HG02588 (cell line): Measurements from ENCODE around the gene TMTC4.
"Not testable (repeated sequence)": the region's sequence is repeated elsewhere in the genome, so short reads cannot be mapped to it uniquely, and the experiment has no call there.

Source experiments
- ATAC-seq: cut with Tn5 transposase; IDR thresholded peaks from one replicate; pipeline ENCODE4 v1.9.1; 2021; ENCODE audit warnings: mild to moderate bottlenecking, moderate library complexity; ENCODE audit not compliant: unreplicated experiment

Gene TMTC4

DNA sequence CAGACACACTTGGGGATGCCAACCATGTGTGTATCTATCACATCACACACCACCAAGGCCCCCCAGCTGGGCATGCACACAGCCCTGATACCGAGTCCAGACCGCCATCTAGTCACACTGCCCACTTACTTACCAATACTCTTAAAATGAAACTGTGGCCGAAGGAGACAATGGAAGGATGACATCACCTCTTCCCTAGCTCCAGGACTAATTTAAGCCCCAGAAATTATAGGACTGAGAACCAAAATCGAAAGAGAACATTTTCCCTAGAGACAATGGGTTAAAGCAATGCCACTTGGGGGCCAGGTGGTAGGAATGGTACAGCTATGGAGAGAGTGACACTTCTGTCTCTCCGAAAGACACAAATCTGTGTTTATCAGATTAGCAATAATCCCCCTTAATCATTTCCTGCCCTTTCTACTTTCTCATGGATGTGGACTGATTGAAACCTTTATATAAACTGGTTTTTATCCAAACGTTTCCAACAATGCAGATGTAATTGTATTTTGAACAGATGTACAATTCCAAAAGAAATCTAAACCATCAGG lies 85.3 kb downstream of the TMTC4 start:
- ATAC-seq, result no peak

DNA sequence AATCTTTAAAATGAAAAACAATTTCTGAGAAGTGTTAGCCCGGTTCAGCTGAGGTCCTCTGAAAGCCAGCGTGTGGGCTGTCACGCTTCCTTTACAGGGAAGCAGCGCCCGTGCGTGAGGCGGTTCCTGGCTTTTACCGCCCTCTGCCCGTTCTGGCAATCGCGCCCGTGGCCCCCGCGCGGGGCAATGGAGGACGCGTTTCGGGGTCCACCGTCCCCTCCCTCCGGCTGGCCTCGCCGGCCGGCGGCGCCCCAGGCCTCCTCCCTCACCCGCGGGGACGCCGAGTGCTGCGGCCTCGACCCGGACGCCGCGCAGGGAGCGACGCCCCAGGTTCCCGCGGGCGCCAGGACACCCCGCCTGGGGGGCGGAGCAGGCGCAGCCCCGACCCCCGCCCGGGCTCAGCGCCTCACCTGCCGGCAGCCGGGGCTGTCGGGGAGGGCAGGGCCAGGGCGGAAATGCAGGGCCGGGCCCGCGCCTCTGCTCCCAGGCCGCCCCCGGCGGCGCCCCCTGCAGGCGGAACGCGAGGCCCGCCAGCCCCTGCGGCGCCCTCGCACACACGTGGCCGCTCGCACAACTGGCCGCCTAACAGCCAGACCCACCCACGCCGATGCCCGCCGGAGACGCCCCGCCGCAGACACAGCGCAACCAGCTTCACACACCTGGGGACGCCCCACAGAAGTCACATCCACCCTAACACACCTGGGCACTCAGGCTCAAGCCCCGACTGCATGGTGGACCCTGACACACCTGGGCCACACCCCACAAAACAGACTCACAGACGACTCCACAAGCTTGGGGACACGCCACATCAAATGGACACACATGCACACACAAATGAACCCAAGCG lies 86.0 kb downstream of the TMTC4 start, which contains the start of gene GGACT:
TSS of gene GGACT (minus strand) at position 459 of the 847 bp plus-strand sequence. CDS start 56,198 bp downstream, outside the sequence.
- peak; percentile 97 for ATAC-seq

DNA sequence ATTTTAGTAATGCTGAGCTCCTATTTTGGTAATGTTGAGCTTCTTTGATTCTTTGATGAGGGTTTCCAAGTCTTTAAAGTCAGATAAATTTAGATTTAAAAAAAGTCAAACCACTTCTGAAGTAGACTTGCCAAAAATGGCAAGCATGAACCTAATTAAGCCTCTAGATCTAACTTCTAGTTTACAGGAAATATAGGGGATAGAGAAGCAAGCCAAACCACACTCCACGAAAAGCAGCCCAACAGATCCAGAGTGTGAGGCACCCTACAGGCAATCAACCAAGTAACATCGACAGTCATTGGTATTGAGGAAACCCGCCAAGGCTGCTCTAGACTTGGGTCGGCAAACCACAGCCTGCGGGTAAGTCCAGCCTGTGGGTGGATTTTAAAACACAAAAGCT lies 89.7 kb downstream of the TMTC4 start:
- no peak for ATAC-seq

DNA sequence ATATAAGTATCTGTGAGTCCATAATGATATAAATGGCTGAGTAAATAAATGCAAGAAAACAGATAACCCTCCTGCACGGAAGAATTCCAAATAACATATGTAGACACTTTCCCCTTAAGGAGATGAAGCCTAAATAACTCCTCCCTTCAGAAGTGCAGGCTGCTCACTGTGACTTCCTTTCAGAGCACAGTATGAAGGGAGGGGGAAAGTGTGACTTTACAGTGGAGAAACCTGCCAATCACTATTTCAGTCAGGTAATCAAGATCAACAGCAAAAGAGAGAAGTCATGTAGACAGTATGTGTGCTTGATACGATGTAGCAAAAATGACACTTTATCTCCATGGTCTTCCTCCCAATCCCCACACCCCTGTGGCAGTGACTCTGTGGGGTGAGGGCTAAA lies 93.1 kb downstream of the TMTC4 start:
- ATAC-seq, result no peak

DNA sequence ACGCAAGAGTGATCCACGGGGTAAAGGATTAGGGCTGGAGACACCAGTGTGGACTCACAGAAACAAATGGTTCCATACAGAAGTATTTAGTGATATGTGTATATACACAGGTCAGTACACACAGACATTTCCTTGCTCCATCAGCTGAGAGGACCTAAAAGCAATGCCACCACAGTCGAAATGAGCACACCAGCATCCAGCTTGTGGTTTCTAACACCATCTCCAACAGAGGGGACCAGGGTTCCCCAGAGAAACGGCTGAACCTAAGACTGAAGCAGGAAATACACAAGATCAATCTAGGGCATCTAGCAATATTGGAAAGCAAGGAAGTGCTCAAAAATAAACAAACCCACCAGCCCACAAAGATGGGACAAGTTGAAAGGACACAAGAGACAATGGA lies 93.6 kb downstream of the TMTC4 start:
- no peak for ATAC-seq

DNA sequence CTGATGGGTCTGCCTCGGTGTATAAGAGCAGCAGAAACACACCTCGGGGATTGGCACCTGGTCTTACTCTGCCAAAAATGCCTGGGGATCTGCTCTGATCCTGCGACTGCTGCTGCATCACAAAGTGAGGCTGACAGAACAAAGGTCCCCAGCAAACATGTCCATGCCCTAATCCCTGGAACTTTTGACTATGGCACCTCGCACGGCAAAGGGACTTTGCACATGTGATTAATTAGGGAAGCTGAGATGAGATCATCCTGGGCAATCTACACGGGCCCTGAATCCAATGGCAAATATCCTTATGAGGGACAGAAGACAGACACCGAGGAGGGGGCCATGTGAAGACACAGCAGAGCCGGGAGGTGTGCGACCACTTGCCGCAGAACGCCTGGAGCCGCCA lies 94.5 kb downstream of the TMTC4 start:
- ATAC-seq, result no peak

DNA sequence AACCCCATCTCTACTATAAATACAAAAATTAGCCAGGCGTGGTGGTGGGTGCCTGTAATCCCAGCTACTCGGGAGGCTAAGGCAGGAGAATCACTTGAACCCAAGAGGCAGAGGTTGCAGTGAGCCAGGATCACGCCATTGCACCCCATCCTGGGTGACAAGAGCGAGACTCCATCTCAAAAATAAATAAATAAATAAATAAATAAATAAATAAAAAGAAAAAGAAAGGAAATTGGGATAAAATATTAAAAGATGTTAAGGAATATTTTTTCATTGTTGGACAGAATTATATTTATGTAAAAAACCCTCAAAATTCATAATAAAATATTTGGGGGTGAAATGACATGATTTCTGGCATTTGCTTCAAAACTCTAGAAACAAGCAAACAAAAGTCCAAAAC lies 97.4 kb downstream of the TMTC4 start:
- not testable (repeated sequence) for ATAC-seq

DNA sequence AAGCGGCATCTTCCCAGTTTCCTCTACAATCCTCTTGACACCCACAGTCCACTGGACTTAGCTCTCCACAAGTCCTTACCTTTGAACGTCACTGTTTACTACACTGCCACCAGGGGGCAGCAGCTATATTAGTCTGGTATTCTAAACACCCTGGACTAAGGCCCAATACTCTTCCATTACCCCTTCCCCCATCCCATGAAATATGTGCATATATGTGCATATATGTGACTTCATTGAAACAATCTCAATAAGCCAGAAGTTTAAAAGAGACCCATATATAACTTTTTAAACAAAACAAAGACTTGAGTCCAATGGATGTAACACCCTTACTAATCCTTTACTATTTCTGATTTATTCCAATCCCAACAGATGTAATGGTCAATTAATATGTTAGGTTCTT lies 101.5 kb downstream of the TMTC4 start:
- ATAC-seq, result peak; percentile 89

DNA sequence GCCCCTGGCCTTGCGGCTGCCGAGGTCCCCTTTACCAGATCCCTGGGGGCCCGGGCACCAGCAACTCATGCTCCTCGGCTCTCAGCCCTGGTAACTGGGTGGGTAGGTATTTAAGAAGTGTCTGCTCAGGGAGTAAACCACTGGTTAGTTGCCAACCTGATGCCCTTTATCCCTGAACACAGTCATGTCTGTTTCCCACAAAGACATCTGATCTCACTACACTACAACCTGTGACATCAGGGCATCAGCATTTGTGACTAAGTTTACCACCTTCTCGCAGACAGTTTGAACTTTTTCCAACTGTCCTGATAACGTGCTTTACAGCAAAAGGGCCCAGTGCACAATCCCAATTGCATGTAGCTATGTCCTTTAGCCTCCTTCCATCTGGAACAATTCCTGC lies 108.1 kb downstream of the TMTC4 start:
- ATAC-seq, result no peak

DNA sequence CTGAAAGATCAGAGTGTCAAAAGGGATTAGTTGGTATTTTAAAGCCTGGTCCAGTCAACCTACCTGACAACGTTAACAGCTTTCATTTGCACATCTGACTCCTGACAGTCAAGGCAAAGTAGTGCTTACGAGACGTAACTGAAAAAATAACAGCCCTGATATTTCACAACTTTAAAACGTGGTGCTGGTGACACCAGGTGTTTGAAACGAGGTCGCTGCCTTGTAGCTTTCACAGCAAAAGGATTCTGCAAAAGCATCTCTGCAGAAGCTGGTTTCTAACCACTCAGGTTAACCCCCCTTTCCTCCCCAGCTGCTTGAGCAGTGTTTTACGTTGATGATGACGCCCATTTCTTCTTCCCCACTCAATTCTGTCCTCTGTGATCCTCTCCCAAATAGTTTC lies 109.3 kb downstream of the TMTC4 start:
- no peak for ATAC-seq

DNA sequence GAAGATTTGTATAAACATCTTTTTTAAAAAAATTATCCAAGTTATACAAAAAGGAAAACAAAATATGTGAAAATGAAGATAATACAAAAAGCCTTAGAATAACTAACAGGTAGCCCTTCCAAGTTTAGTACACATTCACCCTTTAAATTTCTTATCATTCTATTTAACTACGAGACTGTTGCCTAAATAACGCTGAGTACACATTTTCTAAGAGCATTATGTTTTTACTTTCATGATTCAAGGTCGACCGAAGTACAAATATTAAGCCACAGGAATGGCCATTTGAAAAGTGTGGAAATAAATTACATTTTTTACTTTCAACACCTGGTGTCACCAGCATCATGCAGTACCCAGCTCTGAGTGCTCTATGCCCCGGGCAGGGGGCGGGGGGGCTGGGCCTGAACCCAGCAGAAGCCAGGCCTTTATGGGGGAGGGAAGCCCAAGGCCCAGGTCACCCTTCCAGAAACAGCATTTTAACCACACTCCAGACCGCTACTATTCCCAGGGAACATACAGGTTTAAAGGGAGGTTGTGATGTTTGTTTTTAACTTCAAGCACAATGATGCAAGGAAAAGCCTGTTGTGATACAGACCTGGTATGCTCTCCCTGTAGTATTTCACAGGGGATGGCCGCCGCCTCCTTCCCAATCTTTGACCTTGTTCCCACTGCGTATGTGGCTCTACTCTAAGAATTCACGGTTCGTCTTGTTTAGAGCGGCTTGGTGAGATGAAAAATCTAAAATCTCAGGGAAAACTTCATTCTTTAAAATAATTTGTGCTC lies 110.0 kb downstream of the TMTC4 start:
- no peak for ATAC-seq

DNA sequence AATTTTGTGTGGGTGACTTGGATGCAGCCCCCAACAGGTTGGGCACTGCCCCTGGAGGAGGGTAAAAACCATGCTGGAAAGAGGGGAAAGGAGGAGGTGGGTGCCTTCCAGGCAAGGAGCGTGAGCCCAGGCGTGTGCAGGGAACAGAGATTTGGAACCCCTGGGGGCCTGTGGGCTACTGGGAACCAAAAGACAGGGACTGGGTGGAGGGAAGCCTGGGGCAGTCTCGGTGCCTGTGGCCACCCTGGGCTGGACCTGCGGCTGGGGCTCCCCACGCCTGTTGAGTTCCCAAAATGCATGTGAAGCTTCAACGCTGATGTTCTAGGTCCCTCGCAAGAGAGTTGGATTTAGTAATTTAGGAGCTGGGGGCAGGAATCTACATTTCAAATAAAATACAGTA lies 110.8 kb downstream of the TMTC4 start:
- ATAC-seq, result no peak

DNA sequence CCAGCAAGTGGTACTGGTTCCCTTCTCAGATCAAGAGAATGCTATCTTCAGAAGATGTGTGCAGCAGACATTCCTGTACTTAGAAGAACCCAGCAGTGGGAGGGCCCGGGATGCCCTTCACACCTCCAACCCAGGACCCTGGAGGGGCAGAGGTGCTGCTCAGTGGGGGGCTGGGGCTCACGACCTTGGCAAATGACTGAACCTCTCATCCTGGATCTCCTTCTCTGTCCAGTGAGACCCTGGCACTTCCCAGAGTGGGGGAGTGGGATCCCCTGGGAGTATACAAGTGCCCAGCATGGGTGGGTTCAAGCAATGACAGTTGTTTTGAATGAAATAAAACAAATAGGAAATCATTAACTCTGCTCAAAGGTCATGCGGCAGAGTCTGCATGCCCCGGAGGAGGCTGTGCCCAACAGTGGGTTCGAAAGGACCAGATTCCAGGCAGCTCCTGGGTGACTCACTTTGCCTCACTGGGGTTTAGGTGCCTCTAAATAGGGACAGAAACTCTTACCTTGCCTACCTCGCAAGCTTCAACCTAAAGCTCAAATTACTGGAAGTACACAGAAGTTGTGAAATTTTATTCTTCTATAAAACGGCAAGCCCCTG lies 112.9 kb downstream of the TMTC4 start:
- ATAC-seq, result no peak

DNA sequence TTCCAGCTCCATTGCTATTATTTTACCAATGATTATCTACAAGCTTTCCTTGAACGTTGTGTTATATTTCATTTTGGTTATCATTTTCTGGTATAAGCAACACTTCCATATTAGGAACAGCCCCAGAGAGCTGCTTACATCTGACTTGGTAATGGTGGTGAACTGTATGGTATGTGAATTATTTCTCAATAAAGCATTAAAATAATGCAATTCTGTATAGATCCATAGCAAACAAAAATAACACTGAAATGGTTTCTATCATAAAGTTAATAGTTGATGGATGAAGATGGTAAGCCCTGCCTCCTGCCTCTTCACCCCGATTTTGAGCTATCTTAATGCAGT lies 113.5 kb downstream of the TMTC4 start:
- no peak for ATAC-seq

DNA sequence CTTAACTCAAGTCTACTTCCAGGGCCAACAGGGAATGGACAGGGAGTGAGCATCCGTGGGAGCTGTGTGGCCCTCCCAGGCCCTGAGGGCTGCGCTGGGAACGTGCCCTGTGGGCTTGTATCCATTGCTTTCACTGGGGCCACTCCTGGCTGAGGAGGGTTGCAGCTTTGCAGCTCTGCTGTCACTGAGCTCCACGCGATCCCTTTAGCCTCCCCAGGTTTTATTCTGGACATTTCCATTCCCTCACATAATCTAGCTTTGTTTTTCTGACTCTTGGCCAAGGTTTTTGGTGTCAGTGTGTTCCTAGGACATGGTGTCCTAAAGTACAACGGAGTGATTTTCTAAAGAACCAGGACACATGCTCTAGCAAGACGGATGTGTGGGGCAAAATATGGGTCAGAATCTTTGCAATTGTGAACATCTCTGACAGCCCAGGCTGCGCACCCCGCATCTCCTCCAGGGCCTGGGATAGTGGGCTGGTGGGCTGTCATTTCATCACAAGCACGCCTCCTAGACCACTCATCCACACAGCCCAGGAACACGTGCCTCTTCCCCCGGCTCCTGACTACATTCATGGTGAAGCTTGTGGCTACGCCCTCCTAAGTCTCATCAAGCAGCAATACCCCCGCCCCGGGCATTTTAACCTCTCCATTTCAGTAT lies 114.0 kb downstream of the TMTC4 start:
- ATAC-seq, result no peak

DNA sequence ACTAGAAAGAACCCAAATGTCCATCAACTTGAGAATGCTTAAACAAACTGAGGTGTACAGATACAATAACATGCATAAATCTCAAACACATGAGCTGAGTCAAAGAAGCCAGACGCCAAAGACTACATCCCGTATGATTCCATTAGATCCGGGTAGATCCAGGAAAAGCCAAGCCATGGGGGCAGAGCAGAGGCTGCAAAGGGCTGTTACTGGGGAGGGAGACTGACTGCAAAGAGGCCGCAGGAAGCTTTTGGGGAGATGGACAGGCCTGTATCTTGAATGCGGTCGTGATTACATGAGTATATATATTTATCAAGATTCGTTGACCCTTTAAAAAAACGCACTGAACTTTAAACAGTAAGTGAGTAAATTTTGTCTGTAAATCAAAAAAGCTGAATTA lies 114.7 kb downstream of the TMTC4 start:
- ATAC-seq, result no peak
